Transverse colon (tissue), 4 donors: ENCODE results near the gene MACF1. TPM values are rescaled to one million over a fixed set of nuclear protein-coding genes. Genes with fewer than 3 reads are reported as not detected.

Experiments
- DNase-seq: peaks from one replicate; pipeline ENCODE4 v3.0.0-alpha.2; 2019
- H3K27ac ChIP-seq, 4 donors: fragments of 200-600 bp; sonication (generic); 2 replicates each; pipeline ENCODE4 v1.5.1; 2016 to 2018; ENCODE audit warnings: inconsistent platforms in 4 of 4
- H3K27me3 ChIP-seq: fragments of 200-600 bp; sonication (generic); 2 replicates; pipeline ENCODE4 v1.5.1; 2017; ENCODE audit warnings: inconsistent platforms
- H3K36me3 ChIP-seq, 4 donors: fragments of 200-600 bp; sonication (generic); 2 replicates each; pipeline ENCODE4 v1.5.1; 2017 to 2019; ENCODE audit warnings: inconsistent platforms in 4 of 4
- H3K4me1 ChIP-seq, 4 donors: fragments of 200-600 bp; sonication (generic); 2 replicates each; pipeline ENCODE4 v1.5.1; 2017 to 2020; ENCODE audit warnings: inconsistent platforms in 4 of 4
- H3K4me3 ChIP-seq, 4 donors: fragments of 200-600 bp; sonication (generic); 1 replicate in 1 of 4; 2 replicates in 3 of 4; pipeline versions ENCODE4 v1.5.1 to v1.6.1; 2017 to 2019; ENCODE audit warnings: inconsistent platforms in 4 of 4
- H3K9me3 ChIP-seq, 2 donors: fragments of 200-600 bp; sonication (generic); 2 replicates each; pipeline ENCODE4 v1.5.1; 2017 to 2019; ENCODE audit warnings: inconsistent platforms in 2 of 2
- CTCF ChIP-seq, 5 experiments: fragments of 200-600 bp in 3 of 5; fragments of 450-650 bp in 2 of 5; sonication (generic) in 3 of 5; IDR thresholded peaks; 1 replicate in 2 of 5; 2 replicates in 3 of 5; pipeline ENCODE4 v1.5.1; 2016 to 2017; ENCODE audit warnings: antibody characterized with exemption in 5 of 5, inconsistent platforms in 3 of 5, mild to moderate bottlenecking in 2 of 5, moderate library complexity in 1 of 5
- EP300 ChIP-seq: sonication (generic); formaldehyde crosslinking; IDR thresholded peaks from one replicate; pipeline ENCODE4 v1.6.1; 2017; ENCODE audit warnings: antibody characterized with exemption, low read depth
- POLR2A ChIP-seq: fragments of 450-650 bp; IDR thresholded peaks from one replicate; pipeline ENCODE4 v1.6.1; 2016; ENCODE audit warnings: antibody characterized with exemption, mild to moderate bottlenecking, moderate library complexity
- POLR2AphosphoS5 ChIP-seq, 3 donors: sonication (generic); formaldehyde crosslinking; IDR thresholded peaks; one replicate each; pipeline ENCODE4 v1.6.1; 2016; ENCODE audit warnings: antibody characterized with exemption in 3 of 3
- WGBS, 2 donors: methylation state at CpG; one replicate each; pipeline ENCODE4 v1.1.5; 2018; ENCODE audit warnings: low coverage in 1 of 2; 5-methylcytosine and 5-hydroxymethylcytosine counted together
- in situ Hi-C, 4 donors: fragments of 200-750 bp; cut with MboI; loops; one replicate each; pipeline versions ENCODE4 v1.15.0 to v1.15.1; 2017; ENCODE audit warnings: low sequenced_read_pairs in 3 of 4, low pct_ligation_motif_present in 1 of 4, low pct_unique_long_range_greater_than_20kb in 1 of 4
- intact Hi-C: fragments of 100-400 bp; cut with DNase I; formaldehyde crosslinking; loops from one replicate; pipeline ENCODE4 v1.15.1; 2023; ENCODE audit warnings: low total_unique reads
- total RNA-seq, 4 donors: library from RNA; depleted of rRNA; stranded (reverse); fragments of >200 nt; gene quantifications; one replicate each; pipeline ENCODE4 v1.1.0, GENCODE V29; 2016

The MACF1 gene
- total RNA-seq, 4 donors from 2014 or later = 190 to 300 (median 254) TPM

- Histone ChIP-seq H3K36me3 (peaks cover 0 to 50% (median 24%) of the 10 kb centered on the region in 4 donors), H3K4me3 (no peak overlapping the region), H3K9me3 (no peaks in the 10 kb centered on the region), H3K27me3 (no peaks in the 10 kb centered on the region), H3K27ac (no peak overlapping the region), H3K4me1 (no peaks in the 10 kb centered on the region)
- in situ Hi-C loops (no loop called here), intact Hi-C loops (no loop called here)
- no peak for DNase-seq
- TF ChIP-seq POLR2A (no peak), POLR2AphosphoS5 (IDR thresholded peaks at IDR 0.05) (no peak), CTCF (IDR thresholded peaks at IDR 0.05) (no peak), EP300 (no peak)
- 88% methylated on average over 3 to 4 of the region's 4 CpGs for whole genome bisulfite sequencing, 2 donors
Measured at GRCh38 chr1:39310691-39311090, 106.2 kb downstream of the MACF1 start.

GRCh38 chr1:39317111-39317510 is 112.6 kb downstream of the MACF1 start:
- in situ Hi-C loops (no loop called here), intact Hi-C loops (no loop called here)
- no peaks in the 10 kb centered on the region for H3K27me3 ChIP-seq
- peaks cover 0 to 71% (median 26%) of the 10 kb centered on the region in 4 donors for H3K36me3 ChIP-seq
- H3K4me1 ChIP-seq = no peaks in the 10 kb centered on the region
- no peak overlapping the region for H3K27ac ChIP-seq
- no peak for TF ChIP-seq CTCF (IDR thresholded peaks at IDR 0.05)
- no peak for TF ChIP-seq POLR2AphosphoS5 (IDR thresholded peaks at IDR 0.05)
- TF ChIP-seq POLR2A = no peak
- H3K9me3 ChIP-seq = no peaks in the 10 kb centered on the region
- no peak for DNase-seq
- WGBS, 2 donors = 90 to 92% methylated on average over 8 of the region's 8 CpGs
- no peak overlapping the region for H3K4me3 ChIP-seq

DNA sequence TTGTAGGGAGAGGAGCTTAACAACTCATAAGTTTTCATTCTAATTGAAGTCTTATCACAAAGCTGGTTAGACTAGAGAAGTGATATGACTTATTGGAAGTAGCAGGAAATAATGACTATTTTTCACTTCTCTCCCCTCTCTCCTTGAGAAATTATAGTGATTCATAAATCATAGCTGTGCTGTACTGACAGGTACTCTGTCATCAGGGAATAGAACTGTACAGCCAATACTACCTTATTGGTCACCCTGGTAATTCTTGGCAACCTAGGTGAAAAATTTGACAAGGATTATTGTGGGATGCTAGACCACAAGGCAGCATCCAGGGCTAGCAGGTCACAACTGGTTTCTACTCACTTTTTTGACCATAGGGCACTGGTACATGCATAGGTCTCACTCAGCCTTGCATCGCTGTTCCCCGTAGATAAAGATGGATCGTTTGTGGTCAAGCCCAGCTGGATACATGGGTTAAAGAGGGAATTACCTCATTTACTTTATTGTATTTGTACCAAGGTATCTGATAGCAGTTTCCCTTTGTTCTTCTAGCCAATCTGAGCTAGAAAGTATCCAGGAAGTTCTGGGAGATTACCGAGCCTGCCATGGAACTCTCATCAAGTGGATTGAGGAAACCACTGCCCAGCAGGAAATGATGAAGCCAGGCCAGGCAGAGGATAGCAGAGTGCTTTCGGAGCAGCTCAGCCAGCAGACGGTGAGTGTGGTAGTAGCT is 113.6 kb downstream of the MACF1 start:
- Histone ChIP-seq H3K4me3 (no peak overlapping the region), H3K9me3 (no peaks in the 10 kb centered on the region), H3K27me3 (no peaks in the 10 kb centered on the region), H3K4me1 (no peaks in the 10 kb centered on the region), H3K27ac (peak overlapping the region in 2 of 4 donors; percentile 7 to 36), H3K36me3 (peaks cover 0 to 73% (median 24%) of the 10 kb centered on the region in 4 donors)
- 40 to 57% methylated on average over 3 to 6 of the region's 6 CpGs for WGBS, 2 donors
- in situ Hi-C loops = no loop called here
- intact Hi-C loops = no loop called here
- TF ChIP-seq POLR2AphosphoS5 (IDR thresholded peaks at IDR 0.05) (no peak), CTCF (IDR thresholded peaks at IDR 0.05) (no peak), EP300 (no peak), POLR2A (no peak)
- DNase-seq = peak; percentile 29

DNA sequence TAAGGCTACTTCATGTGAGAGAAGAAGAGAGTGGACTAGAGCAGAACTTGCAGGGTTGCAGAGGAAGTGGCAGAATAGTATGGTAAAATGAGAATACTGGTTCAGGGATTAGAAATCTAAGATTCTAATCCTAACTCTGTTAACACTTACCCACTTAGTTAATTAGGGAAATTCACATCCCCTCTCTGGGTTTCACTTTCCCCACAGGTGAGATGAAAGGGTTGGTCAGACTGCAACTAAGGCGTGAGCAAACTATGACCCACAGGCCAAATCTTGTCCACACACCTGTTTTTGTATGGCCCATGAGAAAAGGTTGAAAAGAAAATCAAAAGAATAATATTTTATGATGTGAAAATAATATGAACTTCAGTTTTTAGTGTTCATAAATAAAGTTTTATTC is 117.5 kb downstream of the MACF1 start:
- in situ Hi-C loops = no loop called here

More for the DNA sequence above, 117.5 kb downstream of the MACF1 start:
- H3K27me3 ChIP-seq = no peaks in the 10 kb centered on the region
- no peak for DNase-seq
- no peak for TF ChIP-seq POLR2AphosphoS5 (IDR thresholded peaks at IDR 0.05)
- no peak for TF ChIP-seq EP300
- TF ChIP-seq POLR2A = no peak
- no peak for TF ChIP-seq CTCF (IDR thresholded peaks at IDR 0.05)
- peaks cover 0 to 83% (median 32%) of the 10 kb centered on the region in 4 donors for H3K36me3 ChIP-seq
- peak overlapping the region; percentile 3 to 62 (median 44) for H3K27ac ChIP-seq
- H3K4me3 ChIP-seq = no peak overlapping the region
- intact Hi-C loops = no loop called here
- no peaks in the 10 kb centered on the region for H3K9me3 ChIP-seq
- no peaks in the 10 kb centered on the region for H3K4me1 ChIP-seq
- WGBS, 2 donors = 80 to 82% methylated on average over 1 of the region's 1 CpG
